NCI-H748 treated with DMSO at 0.1 percent for 48 hours (cell line): ENCODE measurements around the gene EEF2K.
"Not testable (repeated sequence)": the region's sequence is repeated elsewhere in the genome, so short reads cannot be mapped to it uniquely, and the experiment has no call there.

Experiments used
- DNase-seq: peaks from one replicate; lab custom pipeline; 2025; lab: John Stamatoyannopoulos, UW

Gene EEF2K

DNA sequence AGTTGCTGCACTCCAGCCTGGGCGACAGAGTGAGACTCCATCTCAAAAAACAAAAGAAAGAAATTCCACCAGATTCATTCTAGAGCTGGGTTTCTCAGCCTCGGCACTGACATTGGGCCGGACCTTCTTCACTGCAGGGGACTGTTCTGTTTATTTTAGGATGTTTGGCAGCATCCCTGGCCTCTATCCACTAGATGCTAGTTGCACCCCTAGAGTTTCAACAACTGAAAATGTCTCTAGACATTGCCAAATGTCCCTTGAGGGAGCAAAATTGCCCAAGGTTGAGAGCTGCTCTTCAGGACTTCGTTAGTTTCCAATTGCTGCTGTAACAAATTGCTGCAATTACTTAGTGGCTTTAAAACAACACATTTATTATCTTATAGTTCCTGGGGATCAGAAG, 7.2 kb downstream of the EEF2K start:
- DNase-seq = no peak

DNA sequence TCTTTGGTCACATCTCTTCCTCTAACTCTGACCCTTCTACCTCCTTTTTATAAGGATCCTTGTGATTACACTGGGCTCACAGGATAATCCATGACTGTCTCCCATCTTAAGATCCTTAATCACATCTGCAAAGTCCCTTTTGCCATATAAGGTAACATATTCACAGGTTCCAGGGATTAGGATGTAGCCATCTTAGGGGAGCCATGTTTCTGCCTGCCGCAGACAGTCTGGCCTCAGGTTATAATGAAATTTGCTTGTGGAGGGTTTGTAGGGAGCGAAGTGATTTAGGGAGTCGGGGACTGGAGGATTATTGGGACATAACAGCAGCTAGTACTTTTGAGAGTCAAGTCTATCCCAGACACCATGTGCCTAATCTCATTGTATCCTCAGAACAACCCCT, 7.7 kb downstream of the EEF2K start:
- no peak for DNase-seq

DNA sequence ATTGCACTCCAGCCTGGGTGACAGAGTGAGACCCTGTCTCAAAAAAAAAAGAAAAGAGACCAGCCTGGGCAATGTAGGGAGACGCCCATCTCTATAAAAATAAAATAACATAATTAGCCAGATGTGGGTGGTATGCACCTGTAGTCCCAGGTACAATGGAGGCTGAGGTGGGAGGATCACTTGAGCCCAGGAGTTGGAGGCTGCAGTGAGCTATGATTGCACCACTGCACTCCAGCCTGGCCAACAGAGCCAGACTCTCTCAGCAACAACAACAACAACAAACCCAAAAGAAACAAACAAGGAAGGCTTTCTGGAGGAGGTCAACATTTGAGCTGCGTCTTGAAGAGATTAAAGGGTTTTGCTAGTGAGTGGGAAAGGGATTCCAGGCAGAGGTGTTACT, 8.3 kb downstream of the EEF2K start:
- no peak for DNase-seq

DNA sequence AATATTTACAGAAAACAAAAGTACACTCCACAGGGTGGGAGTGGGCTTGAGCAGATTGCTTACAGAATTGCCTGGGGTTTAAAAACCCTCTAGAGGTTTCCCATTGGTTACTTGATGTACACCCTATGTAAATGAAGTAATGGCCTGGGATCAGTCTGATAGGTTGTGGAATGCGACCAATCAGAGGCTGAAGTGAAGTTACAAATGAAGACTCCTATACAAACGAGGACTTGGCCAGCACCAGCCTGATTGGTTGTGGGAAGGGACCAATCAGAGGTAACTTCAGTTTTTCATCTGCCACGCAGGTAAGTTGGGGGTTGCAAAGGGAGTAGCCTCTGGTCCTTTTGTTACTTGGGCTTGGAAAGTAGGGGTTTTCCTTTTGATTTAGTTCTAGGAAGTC, 8.8 kb downstream of the EEF2K start:
- DNase-seq = no peak

DNA sequence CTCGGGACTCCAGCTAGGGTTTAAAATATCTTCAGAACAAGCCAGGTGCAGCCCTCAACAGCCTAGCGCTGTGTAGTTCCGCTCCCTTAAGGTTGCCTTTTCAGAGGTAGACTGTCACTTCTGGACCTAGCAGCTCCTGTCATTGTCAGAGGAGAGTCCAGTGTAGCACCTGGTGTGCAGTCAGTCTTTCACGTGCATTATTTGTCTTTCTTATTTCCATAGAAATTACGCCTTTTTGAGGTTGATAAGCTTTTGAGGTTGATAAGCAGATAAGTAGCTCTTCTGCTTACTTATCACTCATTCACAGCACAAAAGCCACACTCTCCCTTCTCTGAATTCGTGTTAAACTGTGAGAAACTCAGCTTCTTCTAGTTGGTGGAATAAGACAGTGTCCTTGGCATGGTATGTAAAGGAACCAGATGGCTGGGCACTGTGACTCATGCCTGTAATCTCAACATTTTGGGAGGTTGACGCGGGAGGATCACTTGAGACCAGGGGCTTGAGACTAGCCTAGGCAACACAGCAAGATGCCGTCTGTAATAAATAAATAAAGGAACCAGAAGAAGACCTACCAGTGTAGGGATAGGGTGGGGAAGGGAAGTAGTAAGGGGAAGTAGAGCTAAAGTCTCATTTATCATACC, 10.2 kb downstream of the EEF2K start:
- DNase-seq = no peak

DNA sequence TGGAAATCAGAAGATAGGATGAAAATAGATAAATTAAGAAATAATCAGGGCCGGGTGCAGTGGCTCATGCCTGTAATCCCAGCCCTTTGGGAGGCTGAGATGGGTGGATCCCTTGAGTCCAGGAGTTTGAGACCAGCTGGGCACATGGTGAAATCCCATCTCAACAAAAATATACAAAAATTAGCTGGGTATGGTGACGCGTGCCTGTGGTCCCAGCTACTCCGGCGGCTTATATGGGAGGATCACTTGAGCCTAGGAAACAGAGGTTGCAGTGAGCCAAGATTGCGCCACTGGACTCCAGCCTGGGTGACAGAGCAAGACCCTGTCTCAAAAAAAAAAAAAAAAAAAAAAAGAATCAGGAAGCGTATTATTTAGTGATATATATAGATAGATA, 10.8 kb downstream of the EEF2K start:
- DNase-seq = not testable (repeated sequence)

DNA sequence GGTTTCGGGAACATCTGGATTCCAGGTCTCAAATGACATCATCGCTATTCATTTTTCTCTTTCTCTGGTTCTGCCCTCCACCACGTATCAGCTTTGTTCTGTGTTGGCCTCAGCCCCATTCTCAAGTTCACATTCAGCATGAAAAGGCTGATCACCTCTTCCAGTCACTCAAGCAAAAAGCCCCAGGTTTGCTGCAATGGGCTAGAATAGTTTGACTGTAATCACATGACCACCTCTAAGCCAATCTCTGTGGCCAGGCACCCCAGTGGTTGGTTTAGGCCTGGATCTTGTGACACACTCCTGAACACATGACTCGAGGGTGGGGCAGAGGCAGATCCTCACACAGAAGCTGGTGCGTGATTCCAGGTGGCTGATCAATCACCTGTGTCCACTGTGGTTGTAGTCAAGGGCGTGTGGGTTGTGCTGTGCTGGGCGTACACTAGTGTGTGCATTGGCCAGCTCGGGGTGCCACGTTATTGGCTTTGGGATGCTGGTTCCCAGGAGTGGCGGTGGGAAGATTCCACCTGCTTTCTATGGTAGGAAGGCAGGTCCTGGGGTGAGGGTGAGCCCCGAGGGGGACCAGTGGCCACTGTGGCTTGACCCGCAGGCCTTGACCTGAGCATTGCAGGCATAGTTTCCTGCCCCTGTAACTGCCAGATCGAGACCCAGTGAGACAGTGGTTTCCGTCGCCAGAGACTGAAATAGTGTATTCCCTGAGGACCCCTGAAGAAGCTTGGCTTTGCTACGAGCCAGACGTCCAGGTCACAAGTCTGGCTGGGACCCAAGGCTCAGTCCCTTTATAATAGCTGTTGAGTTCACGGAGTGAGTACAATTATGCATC, 12.0 kb downstream of the EEF2K start:
- no peak for DNase-seq

DNA sequence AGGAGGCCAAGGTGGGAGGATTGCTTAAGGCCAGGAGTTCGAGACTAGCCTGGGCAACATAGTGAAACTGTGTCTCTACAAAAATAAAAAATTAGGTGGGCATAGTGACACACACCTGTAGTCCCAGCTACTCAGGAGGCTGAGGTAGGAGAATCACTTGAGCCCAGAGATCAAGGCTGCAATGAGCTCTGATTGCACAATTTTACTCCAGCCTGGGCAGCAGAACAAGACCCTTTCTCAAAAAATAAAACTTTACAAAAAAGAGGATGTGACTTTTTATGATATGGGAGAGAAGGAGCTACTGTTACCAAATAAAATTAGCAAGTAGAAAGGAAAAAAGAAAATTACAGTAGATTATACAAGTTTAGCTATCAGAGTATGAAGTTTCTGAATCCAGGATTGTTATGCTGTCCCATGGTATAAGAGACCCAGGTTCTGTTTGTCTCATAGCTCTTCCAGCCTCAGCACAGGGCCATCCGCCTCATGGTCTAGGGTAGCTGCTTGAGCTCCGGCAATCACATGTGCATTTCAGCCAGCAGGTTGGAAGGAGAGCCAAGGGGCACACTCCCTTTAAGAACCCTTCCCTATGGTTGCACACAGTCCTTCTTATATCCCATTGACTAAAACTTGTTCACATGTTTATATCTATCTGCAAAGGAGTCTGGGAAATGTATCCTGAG, 13.5 kb downstream of the EEF2K start:
- DNase-seq = no peak

DNA sequence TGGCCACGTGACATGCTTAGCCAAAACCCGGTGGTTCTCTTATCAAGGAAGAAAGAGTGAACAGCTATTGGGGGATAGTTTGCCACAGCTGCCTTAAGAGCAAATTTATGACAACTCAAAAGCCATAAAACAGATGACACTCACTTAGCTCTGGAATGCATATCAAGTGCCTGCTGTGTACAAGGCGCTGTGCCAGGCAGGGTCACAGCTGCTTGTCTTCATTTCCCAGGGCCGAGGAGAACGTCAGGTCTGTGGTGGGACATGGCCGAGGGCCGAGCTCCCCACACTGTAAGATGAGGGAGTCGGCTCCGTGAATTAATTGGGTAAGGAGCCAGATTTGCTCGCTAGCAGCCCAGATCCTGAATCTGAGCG, 14.0 kb downstream of the EEF2K start:
- no peak for DNase-seq

DNA sequence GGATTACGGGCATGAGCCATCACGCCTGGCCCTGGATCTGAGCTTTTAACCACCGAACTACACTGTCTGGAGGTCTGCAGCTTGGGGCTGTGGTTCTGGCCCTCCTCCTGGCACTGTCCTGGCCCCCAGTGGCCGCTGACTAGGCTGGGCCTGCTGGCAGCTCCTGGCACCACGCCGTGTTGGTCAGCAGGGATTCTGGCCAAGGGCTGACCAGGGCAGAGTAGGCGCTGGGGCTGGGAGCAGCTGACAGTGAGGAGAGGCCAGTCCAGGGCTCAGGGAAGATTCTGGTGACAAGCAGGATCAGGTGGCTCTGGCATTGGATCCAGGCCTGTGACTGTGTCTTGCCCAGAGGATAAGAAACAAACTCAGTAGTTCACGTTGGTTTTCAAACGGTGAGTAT, 14.6 kb downstream of the EEF2K start:
- no peak for DNase-seq

DNA sequence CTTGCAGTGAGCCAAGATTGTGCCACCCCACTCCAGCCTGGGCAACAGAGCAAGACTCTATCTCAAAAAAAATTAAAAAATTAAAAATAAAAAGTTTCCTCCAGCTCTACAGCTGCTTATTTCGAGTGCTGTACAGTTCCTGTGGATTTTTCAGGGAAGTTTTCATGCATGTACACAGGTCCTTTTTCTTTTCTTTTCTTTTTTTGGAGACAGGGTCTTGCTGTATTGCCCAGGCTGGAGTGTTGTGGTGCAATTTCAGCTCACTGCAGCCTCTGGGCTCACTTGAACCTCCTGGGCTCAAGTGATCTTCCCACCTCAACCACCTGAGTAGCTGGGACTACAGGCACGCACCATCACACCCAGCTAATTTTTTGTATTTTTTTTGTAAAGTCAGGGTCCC, 15.9 kb downstream of the EEF2K start:
- DNase-seq = no peak

DNA sequence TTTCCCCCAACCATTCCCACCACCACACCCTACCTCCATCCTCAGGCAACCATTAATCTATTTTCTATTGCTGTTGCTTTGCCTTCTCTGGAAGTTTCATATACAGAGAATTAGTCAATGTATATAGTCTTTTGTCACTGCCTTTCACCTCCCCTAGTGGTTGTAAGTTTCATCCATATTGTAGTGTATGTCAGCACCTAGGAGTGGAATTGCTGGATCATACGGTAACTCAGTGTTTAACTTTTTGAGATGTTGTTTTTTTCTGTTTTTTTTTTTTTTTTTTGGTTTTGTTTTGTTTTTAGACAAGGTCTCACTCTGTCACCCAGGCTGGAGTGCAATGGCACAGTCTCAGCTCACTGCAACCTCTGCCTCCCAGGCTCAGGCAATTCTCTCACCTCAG, 16.9 kb downstream of the EEF2K start:
- no peak for DNase-seq

DNA sequence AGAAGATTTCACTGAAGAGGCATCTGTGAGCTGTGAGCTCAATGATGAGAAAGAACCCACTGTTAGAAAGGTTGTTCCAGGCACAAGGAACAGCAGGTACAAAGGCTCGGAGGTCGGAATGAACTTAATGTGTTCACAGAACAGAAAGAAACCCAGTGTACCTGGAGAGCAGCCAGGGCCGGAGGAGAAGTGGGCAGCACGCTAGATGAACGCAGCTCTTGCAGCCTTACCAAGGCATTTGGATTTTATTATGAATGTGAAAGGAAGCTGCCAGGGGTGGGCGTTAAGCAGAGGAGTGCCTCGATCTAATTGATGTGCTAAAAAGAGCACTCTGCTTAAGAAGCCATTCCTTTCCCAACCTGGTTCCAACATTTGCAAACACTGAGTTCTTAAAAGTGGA, 19.0 kb downstream of the EEF2K start:
- no peak for DNase-seq

DNA sequence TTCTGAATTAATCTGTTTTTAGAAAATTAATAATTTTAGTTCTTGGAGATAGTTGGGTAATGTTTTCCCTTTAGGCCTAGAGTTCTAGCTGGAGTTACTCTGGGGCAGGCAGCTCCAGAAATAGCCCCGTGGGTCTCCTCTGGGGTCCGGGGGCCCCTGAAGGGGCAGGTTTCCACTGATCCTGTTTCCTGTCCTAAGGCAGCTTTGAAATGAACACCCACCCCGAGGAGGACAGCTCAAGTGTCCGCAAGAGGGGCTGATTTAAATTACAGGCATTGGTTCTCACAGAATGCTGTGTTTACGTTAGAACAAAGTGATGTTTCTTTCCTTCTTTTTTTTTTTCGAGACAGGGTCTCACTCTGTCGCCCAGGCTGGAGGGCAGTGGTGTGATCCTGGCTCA, 23.8 kb downstream of the EEF2K start:
- DNase-seq = no peak

DNA sequence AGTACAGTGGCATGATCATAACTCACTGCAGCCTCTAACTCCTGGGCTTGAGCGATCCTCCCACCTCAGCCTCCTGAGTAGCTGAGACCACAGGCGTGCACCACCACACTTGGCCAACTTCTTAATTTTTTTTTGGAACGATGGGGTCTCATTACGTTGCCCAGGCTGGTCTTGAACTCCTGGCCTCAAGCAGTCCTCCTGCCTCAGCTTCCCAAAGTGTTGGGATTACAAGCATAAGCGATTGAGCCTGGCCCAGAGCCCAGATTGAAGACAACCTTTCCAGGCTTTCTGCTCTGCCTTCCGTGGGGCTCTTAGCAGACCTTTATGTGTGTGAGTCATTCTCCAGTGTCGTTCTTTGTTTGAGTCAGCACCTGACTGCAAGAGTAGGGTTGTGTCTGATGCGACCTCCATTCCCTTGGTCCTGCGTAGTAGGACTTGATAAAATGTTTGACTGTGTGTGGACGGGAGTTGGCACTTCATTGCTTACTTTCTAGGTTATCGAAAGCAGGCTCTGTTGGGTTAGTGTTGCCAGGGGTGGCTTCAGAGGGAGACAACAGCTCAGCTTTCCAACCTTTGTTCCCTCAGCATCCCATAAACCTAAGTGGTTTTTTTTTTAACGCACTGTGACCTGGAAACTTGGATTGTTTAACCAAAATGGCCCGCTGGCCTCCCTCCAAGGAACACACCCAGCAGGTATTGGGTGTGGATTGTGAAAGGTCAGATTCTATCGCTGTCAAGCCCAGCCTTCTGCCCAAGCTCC, 26.4 kb downstream of the EEF2K start:
- peak; percentile 76 for DNase-seq

DNA sequence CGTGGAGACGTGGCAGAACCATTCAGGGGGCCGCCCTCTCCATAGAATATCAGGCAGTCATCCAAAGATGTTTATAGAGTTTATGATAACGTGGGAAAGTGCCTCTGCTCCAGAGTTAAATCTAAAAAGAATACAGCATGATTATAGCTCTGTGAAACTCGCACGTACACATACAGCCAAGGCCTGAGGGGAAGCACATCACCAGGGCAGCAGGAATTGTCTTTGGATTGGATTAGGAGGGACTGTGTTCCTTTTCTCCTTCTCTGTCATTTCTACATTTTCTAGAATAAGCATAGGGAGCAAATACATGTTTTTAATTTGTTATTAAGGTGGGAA, 26.9 kb downstream of the EEF2K start:
- DNase-seq = no peak

DNA sequence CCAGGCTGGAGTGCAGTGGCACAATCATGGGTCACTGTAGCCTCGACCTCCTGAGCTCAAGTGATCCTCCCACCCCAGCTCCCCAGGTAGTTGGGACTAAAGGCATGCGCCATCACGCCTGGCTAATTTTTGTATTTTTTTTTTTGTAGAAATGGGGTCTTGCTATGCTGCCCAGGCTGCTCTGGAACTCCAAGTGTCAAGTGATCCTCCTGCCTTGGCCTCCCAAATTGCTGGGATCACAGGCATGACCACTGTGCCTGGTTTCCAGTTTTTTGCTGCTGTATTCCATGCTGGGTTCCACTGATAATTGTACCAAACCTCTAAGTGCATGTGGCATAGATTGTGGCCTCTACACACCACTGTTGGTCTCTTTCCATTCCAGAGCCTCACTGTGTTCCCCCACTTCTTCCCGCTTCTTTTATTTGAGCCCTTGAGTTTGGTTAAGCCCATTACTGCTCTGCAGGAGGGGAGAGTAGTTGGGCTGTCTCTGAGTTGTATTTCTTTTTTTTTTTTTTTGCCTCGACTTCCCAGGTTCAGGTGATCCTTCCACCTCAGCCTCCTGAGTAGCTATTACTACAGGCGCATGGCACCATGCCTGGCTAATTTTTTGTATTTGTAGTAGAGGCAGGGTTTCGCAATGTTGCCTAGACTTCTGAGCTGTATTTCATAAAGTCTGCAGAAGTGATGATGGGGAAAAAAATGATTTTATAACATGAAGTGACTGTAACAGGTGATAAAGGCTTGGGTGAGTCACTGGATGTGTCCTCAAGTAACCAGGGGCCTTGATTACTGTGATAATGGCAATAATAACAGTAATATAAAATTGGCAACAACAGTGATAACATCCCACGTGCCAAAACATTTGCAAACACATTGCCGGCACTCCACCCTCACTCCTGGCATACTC, 30.0 kb downstream of the EEF2K start:
- no peak for DNase-seq

DNA sequence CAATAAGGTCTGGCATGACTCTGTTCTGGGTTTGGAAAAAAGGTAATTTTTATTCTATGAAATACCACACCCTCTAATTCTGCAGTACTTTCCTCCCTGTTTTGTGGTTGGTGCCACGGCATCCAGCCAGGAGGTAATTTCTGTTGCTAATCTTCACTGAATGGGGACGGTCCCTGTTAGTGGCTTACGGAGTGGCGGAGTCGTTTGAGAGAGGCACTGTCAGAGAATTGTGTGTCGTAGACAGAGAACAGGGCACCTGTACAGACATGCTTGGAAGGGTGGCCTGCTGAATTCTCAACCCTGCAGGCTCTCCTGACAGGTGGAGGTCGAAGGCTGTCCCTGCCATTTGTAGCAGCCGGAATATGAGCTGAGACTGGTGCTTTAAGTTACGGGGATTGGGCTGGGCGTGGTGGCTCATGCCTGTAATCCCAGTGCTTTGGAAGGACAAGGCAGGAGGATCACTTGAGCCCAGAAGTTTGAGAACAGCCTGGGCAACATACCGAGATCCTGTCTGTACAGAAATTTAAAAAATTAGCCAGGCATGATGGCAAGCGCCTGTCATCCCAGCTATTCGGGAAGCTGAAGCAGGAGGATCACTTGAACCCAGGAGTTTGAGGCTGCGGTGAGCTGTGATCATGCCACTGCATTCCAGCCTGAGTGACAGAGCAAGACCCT, 33.2 kb downstream of the EEF2K start:
- DNase-seq = no peak

DNA sequence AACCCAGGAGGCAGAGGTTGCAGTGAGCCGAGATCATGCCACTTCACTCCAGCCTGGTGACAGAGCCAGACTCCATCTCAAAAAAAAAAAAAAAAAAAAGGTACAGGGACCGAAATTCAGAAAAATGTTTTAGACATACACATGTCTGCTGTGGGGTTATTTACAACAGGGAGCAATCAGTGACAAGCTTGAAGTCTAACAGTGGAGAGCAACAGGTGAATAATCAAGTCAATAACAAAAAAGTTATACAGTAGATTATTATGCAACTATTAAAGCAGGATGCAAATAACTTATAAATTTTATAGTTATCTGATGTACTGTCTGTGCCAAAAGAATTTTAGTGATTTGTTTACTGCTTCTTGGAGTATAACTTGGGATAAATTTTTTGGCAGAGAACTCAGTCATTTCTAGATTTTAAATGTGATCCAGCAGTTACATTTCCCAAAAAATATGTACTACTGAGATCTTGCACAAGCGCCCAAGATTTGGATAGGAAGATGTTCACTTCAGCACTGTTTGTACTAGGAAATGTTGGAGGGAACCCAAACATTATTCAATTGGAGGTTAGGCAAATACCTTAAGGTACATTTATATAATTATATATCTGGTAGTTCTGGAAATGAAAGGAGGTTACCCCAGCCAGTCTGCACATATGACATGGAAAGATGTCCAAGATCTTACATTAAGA, 34.1 kb downstream of the EEF2K start:
- no peak for DNase-seq

DNA sequence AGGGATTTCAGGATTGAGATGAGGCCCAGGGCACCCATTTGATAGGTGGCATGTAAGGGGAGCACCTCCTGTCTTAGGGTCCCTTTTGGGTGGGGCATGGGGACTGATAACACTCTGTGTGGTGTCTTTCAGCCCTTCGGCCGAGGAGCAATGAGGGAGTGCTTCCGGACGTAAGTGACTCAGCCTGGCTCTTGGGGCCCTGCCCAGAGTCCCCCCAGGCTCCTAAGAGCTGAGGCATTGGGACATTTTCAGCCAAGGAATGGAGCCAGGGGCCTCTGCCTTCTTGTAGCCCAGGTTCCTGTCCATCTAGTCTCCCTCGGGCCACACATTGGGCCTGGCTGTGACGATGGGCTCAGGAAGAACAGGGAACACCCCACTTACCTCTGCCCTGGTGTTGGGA, 44.4 kb downstream of the EEF2K start:
- no peak for DNase-seq

DNA sequence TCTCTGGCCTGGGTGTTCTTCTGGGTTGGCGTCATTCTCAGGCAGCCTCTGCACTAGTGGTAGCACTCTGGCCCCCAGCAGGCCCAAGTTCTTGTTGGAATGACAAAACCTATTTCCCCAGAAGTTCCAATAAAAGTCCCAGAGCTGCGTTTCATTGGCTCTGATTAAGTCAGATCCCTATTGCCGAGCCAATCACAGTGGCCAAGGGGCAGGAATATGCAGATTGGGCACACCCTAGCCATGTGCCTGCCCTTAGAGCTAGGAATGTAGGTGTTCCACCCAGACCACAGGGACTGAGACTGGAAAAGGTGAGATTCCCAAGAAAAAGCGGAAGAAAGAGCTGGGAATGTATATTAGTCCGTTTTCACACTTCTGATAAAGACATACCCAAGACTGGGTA, 46.2 kb downstream of the EEF2K start:
- no peak for DNase-seq
